ENCODE measurements around the gene SARM1.

The SARM1 gene

GRCh38 chr17:28371245-28372202 is at the start of gene SARM1:
Gene SARM1 (plus strand): TSS chr17:28371694. CDS start chr17:28372033, 339 bp downstream.
- ATAC-seq: peak; percentile 92
- TF ChIP-seq ZNF70 (CRISPR knock-in tag; IDR thresholded peaks at IDR 0.05) (no peak), RARB (CRISPR knock-in tag; IDR thresholded peaks at IDR 0.05) (no peak), OSR1 (CRISPR knock-in tag; IDR thresholded peaks at IDR 0.05) (no peak), CSDC2 (CRISPR knock-in tag; IDR thresholded peaks at IDR 0.05) (no peak; the same call in 1 of the 2 replicates), ISL1 (CRISPR knock-in tag; IDR thresholded peaks at IDR 0.05) (no peak), BACH2 (CRISPR knock-in tag; IDR thresholded peaks at IDR 0.05; ENCODE audit: borderline replicate concordance) (no peak), CSRNP3 (CRISPR knock-in tag; IDR thresholded peaks at IDR 0.05) (no peak), ZFP3 (CRISPR knock-in tag; IDR thresholded peaks at IDR 0.05) (no peak), SNAI2 (CRISPR knock-in tag; IDR thresholded peaks at IDR 0.05) (no peak), ZNF565 (CRISPR knock-in tag; conservative IDR thresholded peaks at IDR 0.05; ENCODE audit: low read depth) (no peak), ESRRG (CRISPR knock-in tag; IDR thresholded peaks at IDR 0.05) (no peak), ZNF8 (CRISPR knock-in tag; IDR thresholded peaks at IDR 0.05) (no peak), ZC3H10 (CRISPR knock-in tag; IDR thresholded peaks at IDR 0.05) (no peak), PPARA (CRISPR knock-in tag; IDR thresholded peaks at IDR 0.05; ENCODE audit: borderline replicate concordance) (no peak), TOX (CRISPR knock-in tag; IDR thresholded peaks at IDR 0.05; ENCODE audit: borderline replicate concordance) (no peak), ZFP30 (CRISPR knock-in tag; IDR thresholded peaks at IDR 0.05) (no peak)
- TF ChIP-seq, protein P1, sequence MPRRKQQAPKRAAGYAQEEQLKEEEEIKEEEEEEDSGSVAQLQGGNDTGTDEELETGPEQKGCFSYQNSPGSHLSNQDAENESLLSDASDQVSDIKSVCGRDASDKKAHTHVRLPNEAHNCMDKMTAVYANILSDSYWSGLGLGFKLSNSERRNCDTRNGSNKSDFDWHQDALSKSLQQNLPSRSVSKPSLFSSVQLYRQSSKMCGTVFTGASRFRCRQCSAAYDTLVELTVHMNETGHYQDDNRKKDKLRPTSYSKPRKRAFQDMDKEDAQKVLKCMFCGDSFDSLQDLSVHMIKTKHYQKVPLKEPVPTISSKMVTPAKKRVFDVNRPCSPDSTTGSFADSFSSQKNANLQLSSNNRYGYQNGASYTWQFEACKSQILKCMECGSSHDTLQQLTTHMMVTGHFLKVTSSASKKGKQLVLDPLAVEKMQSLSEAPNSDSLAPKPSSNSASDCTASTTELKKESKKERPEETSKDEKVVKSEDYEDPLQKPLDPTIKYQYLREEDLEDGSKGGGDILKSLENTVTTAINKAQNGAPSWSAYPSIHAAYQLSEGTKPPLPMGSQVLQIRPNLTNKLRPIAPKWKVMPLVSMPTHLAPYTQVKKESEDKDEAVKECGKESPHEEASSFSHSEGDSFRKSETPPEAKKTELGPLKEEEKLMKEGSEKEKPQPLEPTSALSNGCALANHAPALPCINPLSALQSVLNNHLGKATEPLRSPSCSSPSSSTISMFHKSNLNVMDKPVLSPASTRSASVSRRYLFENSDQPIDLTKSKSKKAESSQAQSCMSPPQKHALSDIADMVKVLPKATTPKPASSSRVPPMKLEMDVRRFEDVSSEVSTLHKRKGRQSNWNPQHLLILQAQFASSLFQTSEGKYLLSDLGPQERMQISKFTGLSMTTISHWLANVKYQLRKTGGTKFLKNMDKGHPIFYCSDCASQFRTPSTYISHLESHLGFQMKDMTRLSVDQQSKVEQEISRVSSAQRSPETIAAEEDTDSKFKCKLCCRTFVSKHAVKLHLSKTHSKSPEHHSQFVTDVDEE (CRISPR knock-in tag; IDR thresholded peaks at IDR 0.05): no peak

- no peak for ATAC-seq
These were observed 47.2 kb upstream of the SARM1 start for GRCh38 chr17:28324267-28324745.

GRCh38 chr17:28324781-28325180 is 46.7 kb upstream of the SARM1 start:
- ATAC-seq: no peak
- no peak for TF ChIP-seq ESRRG (CRISPR knock-in tag; IDR thresholded peaks at IDR 0.05)

More at GRCh38 chr17:28324267-28324745, 47.2 kb upstream of the SARM1 start:
- TF ChIP-seq ZC3H10 (CRISPR knock-in tag; IDR thresholded peaks at IDR 0.05): no peak
- TF ChIP-seq ZFP3 (CRISPR knock-in tag; IDR thresholded peaks at IDR 0.05): no peak
- TF ChIP-seq TCF4 (CRISPR knock-in tag; IDR thresholded peaks at IDR 0.05; ENCODE audit: borderline replicate concordance): no peak
- TF ChIP-seq CSRNP3 (CRISPR knock-in tag; IDR thresholded peaks at IDR 0.05): no peak
- no peak for TF ChIP-seq OSR1 (CRISPR knock-in tag; IDR thresholded peaks at IDR 0.05)
- no peak for TF ChIP-seq RARB (CRISPR knock-in tag; IDR thresholded peaks at IDR 0.05)
- no peak for TF ChIP-seq ZNF70 (CRISPR knock-in tag; IDR thresholded peaks at IDR 0.05)

DNA sequence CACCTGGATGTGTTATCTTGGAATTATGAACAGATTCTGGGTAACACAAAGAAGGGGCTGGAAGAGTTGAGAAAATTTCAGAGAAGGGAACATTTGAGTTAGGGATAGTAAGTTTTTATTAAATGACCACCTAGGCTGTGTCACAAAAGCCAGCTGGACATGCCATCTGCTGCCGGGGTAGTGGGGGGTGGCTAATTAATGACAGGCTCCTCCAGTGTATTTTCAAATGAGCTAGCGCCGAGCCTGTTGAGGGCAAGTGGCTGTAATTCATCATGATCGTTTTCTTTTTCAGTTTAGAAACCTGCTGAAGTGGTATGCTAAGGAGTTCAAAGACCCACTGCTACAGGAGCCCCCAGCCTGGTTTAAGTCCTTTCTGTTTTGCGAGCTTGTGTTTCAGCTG is 46.3 kb upstream of the SARM1 start:
- no peak for TF ChIP-seq ISL1 (CRISPR knock-in tag; IDR thresholded peaks at IDR 0.05)
- TF ChIP-seq CSRNP3 (CRISPR knock-in tag; IDR thresholded peaks at IDR 0.05): no peak
- no peak for TF ChIP-seq GLIS3 (CRISPR knock-in tag; IDR thresholded peaks at IDR 0.05)
- no peak for TF ChIP-seq TCF4 (CRISPR knock-in tag; IDR thresholded peaks at IDR 0.05; ENCODE audit: borderline replicate concordance)
- no peak for TF ChIP-seq ARNTL (CRISPR knock-in tag; IDR thresholded peaks at IDR 0.05; ENCODE audit: borderline replicate concordance, low read depth)
- TF ChIP-seq, protein P2, sequence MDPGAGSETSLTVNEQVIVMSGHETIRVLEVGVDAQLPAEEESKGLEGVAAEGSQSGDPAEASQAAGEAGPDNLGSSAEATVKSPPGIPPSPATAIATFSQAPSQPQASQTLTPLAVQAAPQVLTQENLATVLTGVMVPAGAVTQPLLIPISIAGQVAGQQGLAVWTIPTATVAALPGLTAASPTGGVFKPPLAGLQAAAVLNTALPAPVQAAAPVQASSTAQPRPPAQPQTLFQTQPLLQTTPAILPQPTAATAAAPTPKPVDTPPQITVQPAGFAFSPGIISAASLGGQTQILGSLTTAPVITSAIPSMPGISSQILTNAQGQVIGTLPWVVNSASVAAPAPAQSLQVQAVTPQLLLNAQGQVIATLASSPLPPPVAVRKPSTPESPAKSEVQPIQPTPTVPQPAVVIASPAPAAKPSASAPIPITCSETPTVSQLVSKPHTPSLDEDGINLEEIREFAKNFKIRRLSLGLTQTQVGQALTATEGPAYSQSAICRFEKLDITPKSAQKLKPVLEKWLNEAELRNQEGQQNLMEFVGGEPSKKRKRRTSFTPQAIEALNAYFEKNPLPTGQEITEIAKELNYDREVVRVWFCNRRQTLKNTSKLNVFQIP (CRISPR knock-in tag; IDR thresholded peaks at IDR 0.05; ENCODE audit: borderline replicate concordance, low read depth): no peak
- TF ChIP-seq PPARA (CRISPR knock-in tag; IDR thresholded peaks at IDR 0.05; ENCODE audit: borderline replicate concordance): no peak
- TF ChIP-seq CSDC2 (CRISPR knock-in tag; IDR thresholded peaks at IDR 0.05): no peak
- TF ChIP-seq ZNF8 (CRISPR knock-in tag; IDR thresholded peaks at IDR 0.05): no peak
- no peak for TF ChIP-seq SNAI2 (CRISPR knock-in tag; IDR thresholded peaks at IDR 0.05)
- TF ChIP-seq, protein P3, sequence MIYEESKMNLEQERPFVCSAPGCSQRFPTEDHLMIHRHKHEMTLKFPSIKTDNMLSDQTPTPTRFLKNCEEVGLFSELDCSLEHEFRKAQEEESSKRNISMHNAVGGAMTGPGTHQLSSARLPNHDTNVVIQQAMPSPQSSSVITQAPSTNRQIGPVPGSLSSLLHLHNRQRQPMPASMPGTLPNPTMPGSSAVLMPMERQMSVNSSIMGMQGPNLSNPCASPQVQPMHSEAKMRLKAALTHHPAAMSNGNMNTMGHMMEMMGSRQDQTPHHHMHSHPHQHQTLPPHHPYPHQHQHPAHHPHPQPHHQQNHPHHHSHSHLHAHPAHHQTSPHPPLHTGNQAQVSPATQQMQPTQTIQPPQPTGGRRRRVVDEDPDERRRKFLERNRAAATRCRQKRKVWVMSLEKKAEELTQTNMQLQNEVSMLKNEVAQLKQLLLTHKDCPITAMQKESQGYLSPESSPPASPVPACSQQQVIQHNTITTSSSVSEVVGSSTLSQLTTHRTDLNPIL (CRISPR knock-in tag; IDR thresholded peaks at IDR 0.05; ENCODE audit: low read depth): no peak
- no peak for TF ChIP-seq ZFP3 (CRISPR knock-in tag; IDR thresholded peaks at IDR 0.05)
- ATAC-seq: no peak

Data from SK-N-SH treated with all-trans-retinoic acid at 6 μM for 48 hours (cell line).